ENCODE data around the gene PDE9A.

DNA sequence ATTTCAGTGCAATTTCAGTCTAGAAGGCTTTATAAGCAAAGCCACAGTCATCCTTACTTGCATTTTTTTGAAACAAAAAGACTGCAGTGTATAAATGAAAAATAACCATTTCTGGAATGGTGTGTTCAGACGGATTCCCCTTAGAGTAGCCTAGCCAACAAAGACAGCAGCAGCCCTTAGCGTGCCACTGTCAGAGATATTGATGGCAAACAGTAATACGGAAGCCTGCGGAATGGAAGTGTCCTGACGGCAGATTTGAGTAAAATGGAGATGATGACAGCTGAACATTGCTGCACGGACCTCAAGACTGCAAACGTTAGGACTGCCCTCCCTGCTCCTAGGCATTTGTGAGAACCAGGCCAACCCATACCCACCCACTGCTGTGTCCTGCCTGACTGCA is 54.7 kb downstream of the PDE9A start:
- TF ChIP-seq CTCF (IDR thresholded peaks at IDR 0.05) (no peak), EZH2 (IDR thresholded peaks at IDR 0.05; ENCODE audit: borderline replicate concordance, insufficient read depth, low read depth, low read length, poor library complexity, severe bottlenecking) (no peak)
